Stomach (tissue), 9 donors: ENCODE results near the gene TRANK1. TPM values are rescaled to one million over a fixed set of nuclear protein-coding genes. Genes with fewer than 3 reads are reported as not detected.

ENCODE experiments used
- DNase-seq, 2 donors: peaks; one replicate each; pipeline versions ENCODE4 v3.0.0 to v3.0.0-alpha.2; 2013 to 2019
- H3K27ac ChIP-seq, 5 donors: fragments of 200-600 bp in 4 of 5; sonication (generic) in 4 of 5; one replicate each; pipeline ENCODE4 v1.5.1; 2013 to 2019; ENCODE audit warnings: mild to moderate bottlenecking in 1 of 5, moderate library complexity in 1 of 5
- H3K27me3 ChIP-seq, 3 donors: fragments of 200-600 bp; sonication (generic); one replicate each; pipeline ENCODE4 v1.5.1; 2017 to 2019; ENCODE audit warnings: mixed run types in 1 of 3
- H3K36me3 ChIP-seq, 4 donors: fragments of 200-600 bp; sonication (generic); 1 replicate in 3 of 4; 2 replicates in 1 of 4; pipeline ENCODE4 v1.5.1; 2016 to 2019
- H3K4me1 ChIP-seq, 4 donors: fragments of 200-600 bp; sonication (generic); one replicate each; pipeline ENCODE4 v1.5.1; 2016 to 2019
- H3K4me3 ChIP-seq, 4 donors: fragments of 200-600 bp; sonication (generic) in 3 of 4; one replicate each; pipeline ENCODE4 v1.5.1; 2016 to 2019; ENCODE audit warnings: mild to moderate bottlenecking in 1 of 4
- H3K9me3 ChIP-seq, 4 donors: fragments of 200-600 bp; sonication (generic); one replicate each; pipeline ENCODE4 v1.5.1; 2016 to 2019
- EP300 ChIP-seq: sonication (generic); formaldehyde crosslinking; IDR thresholded peaks from one replicate; pipeline ENCODE4 v1.6.1; 2017; ENCODE audit warnings: antibody characterized with exemption
- POLR2A ChIP-seq, 4 donors: fragments of 450-650 bp; IDR thresholded peaks; one replicate each; pipeline ENCODE4 v1.6.1; 2016; ENCODE audit warnings: antibody characterized with exemption in 4 of 4, control low read depth in 2 of 4, mild to moderate bottlenecking in 1 of 4, moderate library complexity in 1 of 4
- POLR2AphosphoS5 ChIP-seq, 3 donors: sonication (generic); formaldehyde crosslinking; IDR thresholded peaks; one replicate each; pipeline ENCODE4 v1.6.1; 2016; ENCODE audit warnings: antibody characterized with exemption in 3 of 3
- WGBS, 5 donors: extraction: QIAGEN DNeasy Blood & Tissue Kit in 3 of 5; methylation state at CpG; one replicate each; pipeline versions ENCODE4 v1.1.5 to v1.1.7; 2013 to 2018; 5-methylcytosine and 5-hydroxymethylcytosine counted together
- intact Hi-C: fragments of 100-400 bp; cut with DNase I; formaldehyde crosslinking; loops from one replicate; pipeline ENCODE4 v1.15.1; 2023; ENCODE audit warnings: low total_unique reads
- polyA plus RNA-seq, 3 donors: library from polyadenylated mRNA; stranded (reverse); fragments of 200-250 nt; gene quantifications; one replicate each; pipeline ENCODE4 v1.2.3, GENCODE V29; 2013
- total RNA-seq, 5 donors: library from RNA; depleted of rRNA; stranded (reverse); fragments of >200 nt; gene quantifications; one replicate each; pipeline versions ENCODE4 v1.1.0 to v1.2.3, GENCODE V29; 2014 to 2016
- TF ChIP-seq, protein P1 (sequence below), 7 experiments: fragments of 450-650 bp in 4 of 7; fragments of 200-600 bp in 3 of 7; sonication (generic) in 3 of 7; IDR thresholded peaks; one replicate each; pipeline ENCODE4 v1.5.1; 2016 to 2019; ENCODE audit warnings: antibody characterized with exemption in 7 of 7, control low read depth in 2 of 7, mild to moderate bottlenecking in 1 of 7
- donor health status: healthy with polysubstance abuse.
- donor health status: Bipolar disorder and iron deficiency.
- donor health status: healthy.

The TRANK1 gene
- total and polyA plus RNA-seq, 8 donors: 1.2 to 27.2 (median 6.4) TPM

GRCh38 chr3:36815375-36815774, 129.5 kb downstream of the TRANK1 start:
- Histone ChIP-seq H3K4me3 (no peak overlapping the region), H3K27ac (no peak overlapping the region), H3K36me3 (no peaks in the 10 kb centered on the region), H3K9me3 (no peaks in the 10 kb centered on the region), H3K4me1 (no peaks in the 10 kb centered on the region), H3K27me3 (no peaks in the 10 kb centered on the region)
- TF ChIP-seq POLR2AphosphoS5 (IDR thresholded peaks at IDR 0.05) (no peak), POLR2A (IDR thresholded peaks at IDR 0.05) (no peak), EP300 (no peak)
- TF ChIP-seq, protein P1, sequence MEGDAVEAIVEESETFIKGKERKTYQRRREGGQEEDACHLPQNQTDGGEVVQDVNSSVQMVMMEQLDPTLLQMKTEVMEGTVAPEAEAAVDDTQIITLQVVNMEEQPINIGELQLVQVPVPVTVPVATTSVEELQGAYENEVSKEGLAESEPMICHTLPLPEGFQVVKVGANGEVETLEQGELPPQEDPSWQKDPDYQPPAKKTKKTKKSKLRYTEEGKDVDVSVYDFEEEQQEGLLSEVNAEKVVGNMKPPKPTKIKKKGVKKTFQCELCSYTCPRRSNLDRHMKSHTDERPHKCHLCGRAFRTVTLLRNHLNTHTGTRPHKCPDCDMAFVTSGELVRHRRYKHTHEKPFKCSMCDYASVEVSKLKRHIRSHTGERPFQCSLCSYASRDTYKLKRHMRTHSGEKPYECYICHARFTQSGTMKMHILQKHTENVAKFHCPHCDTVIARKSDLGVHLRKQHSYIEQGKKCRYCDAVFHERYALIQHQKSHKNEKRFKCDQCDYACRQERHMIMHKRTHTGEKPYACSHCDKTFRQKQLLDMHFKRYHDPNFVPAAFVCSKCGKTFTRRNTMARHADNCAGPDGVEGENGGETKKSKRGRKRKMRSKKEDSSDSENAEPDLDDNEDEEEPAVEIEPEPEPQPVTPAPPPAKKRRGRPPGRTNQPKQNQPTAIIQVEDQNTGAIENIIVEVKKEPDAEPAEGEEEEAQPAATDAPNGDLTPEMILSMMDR (IDR thresholded peaks at IDR 0.05): no peak
- 78 to 93% (median 83%) methylated on average over 9 of the region's 9 CpGs for WGBS, 5 donors
- DNase-seq: no peak
- intact Hi-C loops: no loop called here

GRCh38 chr3:36814776-36815175, 130.1 kb downstream of the TRANK1 start:
- no peaks in the 10 kb centered on the region for H3K27me3 ChIP-seq
- no peaks in the 10 kb centered on the region for H3K36me3 ChIP-seq
- TF ChIP-seq POLR2AphosphoS5 (IDR thresholded peaks at IDR 0.05) (no peak), EP300 (no peak), POLR2A (IDR thresholded peaks at IDR 0.05) (no peak)
- TF ChIP-seq, protein P1 (IDR thresholded peaks at IDR 0.05): no peak
- no peaks in the 10 kb centered on the region for H3K4me1 ChIP-seq
- WGBS, 5 donors: 57 to 71% (median 62%) methylated on average over 4 of the region's 4 CpGs
- no peaks in the 10 kb centered on the region for H3K9me3 ChIP-seq
- H3K27ac ChIP-seq: no peak overlapping the region
- no peak for DNase-seq
- no peak overlapping the region for H3K4me3 ChIP-seq
- intact Hi-C loops: no loop called here

DNA sequence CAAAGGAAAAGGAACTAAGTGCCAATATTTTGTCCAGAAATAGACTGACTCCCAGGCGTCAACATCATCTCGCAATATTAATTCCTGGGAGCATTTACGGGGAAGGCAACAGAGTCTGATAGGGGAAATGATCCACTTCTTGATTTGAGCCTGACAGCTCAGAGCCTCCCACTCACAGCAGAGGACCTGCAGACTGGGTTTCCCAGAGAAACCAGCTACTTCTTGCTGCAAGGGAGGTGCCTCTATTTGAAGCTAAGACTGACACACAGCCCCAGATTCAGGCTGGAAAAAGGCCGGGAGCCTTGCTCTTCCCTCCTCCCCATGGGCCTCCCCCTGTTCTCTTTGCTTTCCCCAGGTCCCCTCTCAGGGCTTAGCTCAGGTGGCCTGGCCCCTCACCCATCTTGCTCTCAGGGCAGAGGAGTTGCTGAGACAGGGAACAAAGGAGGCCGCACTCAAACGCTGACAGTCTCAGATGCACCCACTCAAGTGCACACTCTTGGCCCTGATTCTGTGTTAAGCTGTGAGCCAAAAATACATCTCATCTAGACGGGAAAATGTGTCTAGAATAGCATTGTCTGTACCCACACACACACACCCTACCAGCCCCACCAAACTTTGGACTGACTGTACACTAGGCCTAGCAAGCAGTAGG, 130.7 kb downstream of the TRANK1 start:
- Histone ChIP-seq H3K27ac (no peak overlapping the region), H3K4me1 (no peaks in the 10 kb centered on the region), H3K27me3 (no peaks in the 10 kb centered on the region), H3K36me3 (no peaks in the 10 kb centered on the region), H3K4me3 (no peak overlapping the region), H3K9me3 (no peaks in the 10 kb centered on the region)
- DNase-seq: no peak
- TF ChIP-seq, protein P1 (IDR thresholded peaks at IDR 0.05): no peak
- no peak for TF ChIP-seq EP300
- no peak for TF ChIP-seq POLR2AphosphoS5 (IDR thresholded peaks at IDR 0.05)
- TF ChIP-seq POLR2A (IDR thresholded peaks at IDR 0.05): no peak
- intact Hi-C loops: no loop called here
- WGBS, 5 donors: 68 to 82% (median 72%) methylated on average over 7 of the region's 7 CpGs

DNA sequence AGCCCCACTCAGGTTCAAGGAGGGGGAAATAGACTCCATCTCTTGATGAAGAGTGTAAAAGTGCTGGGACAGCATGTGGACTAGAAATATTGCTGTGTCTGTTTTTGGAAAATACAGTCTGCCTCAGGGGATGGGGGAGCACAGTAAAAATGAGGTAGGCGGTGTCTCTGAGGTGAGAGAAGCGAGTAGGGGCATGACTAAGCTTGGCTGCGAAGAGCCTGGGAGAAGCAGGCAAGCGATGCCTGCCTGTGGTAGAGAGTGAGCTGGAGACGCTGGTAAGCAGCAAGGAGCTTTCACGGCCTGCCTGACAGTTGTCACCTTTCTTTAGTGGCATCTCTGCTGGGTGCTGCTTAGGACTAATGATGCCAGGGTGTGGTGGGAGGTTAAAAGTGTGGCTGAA, 131.5 kb downstream of the TRANK1 start:
- no peak for DNase-seq
- WGBS, 5 donors: 77 to 90% (median 88%) methylated on average over 6 of the region's 6 CpGs
- Histone ChIP-seq H3K4me1 (no peaks in the 10 kb centered on the region), H3K4me3 (no peak overlapping the region), H3K27me3 (no peaks in the 10 kb centered on the region), H3K27ac (no peak overlapping the region), H3K9me3 (no peaks in the 10 kb centered on the region), H3K36me3 (no peaks in the 10 kb centered on the region)
- no peak for TF ChIP-seq EP300
- TF ChIP-seq, protein P1 (IDR thresholded peaks at IDR 0.05): no peak
- TF ChIP-seq POLR2A (IDR thresholded peaks at IDR 0.05): no peak
- TF ChIP-seq POLR2AphosphoS5 (IDR thresholded peaks at IDR 0.05): no peak
- intact Hi-C loops: no loop called here
